ENCODE data around the gene PLSCR2. TPM values are rescaled to one million over a fixed set of nuclear protein-coding genes. Genes with fewer than 3 reads are reported as not detected.

PLSCR2 gene
- total RNA-seq (2022; extraction: Qiagen RNA extraction): 0.09 to 0.16 TPM in 2 of 5 replicates, not detected in the others

GRCh38 chr3:146469150-146470017 is at the start of gene PLSCR2:
Gene PLSCR2, minus strand, starts transcription at chr3:146469561. Its CDS starts 9,657 bp downstream, at chr3:146459904.

Other genes starting within 250 kb of the PLSCR2 start
- 6.2 to 9.8 TPM (median 8.2 TPM) in 5 replicates for gene PLSCR4, start 218.5 kb downstream of the PLSCR2 start, total RNA-seq (2022; extraction: Qiagen RNA extraction)
- gene PLSCR1, start 75.0 kb upstream of the PLSCR2 start, total RNA-seq (2022; extraction: Qiagen RNA extraction): 44.0 to 49.8 TPM (median 45.1 TPM) in 5 replicates
- gene PLSCR5, start 135.8 kb upstream of the PLSCR2 start, total RNA-seq (2022; extraction: Qiagen RNA extraction): not detected in 5 replicates